ENCODE results near the gene SLC8A1. TPM values are rescaled to one million over a fixed set of nuclear protein-coding genes. Genes with fewer than 3 reads are reported as not detected.

The SLC8A1 gene
- total RNA-seq, 1 experiment from 2014 or later = 1.7 TPM

GRCh38 chr2:40248294-40248693 lies 203.6 kb downstream of the SLC8A1 start:
- DNase-seq = no peak
- TF ChIP-seq CTCF (conservative IDR thresholded peaks at IDR 0.05) = no peak

More at GRCh38 chr2:40248294-40248693, 203.6 kb downstream of the SLC8A1 start:
- no peak overlapping the region for H3K4ac ChIP-seq (ENCODE audit: low read depth, low read length)
- H3K4me3 Mint-ChIP-seq = no peak overlapping the region
- no peak overlapping the region for H3K27ac ChIP-seq (ENCODE audit: insufficient read length, low read depth, low read length)
- no peak overlapping the region for H4K8ac ChIP-seq (replicated peaks; ENCODE audit: insufficient read length, low read depth, low read length)
- no peak overlapping the region for H2BK5ac ChIP-seq (ENCODE audit: insufficient read length, low read length)
- H4K5ac ChIP-seq (ENCODE audit: insufficient read length, low read depth, low read length) = no peak overlapping the region
- H3K36me3 Mint-ChIP-seq (ENCODE audit: insufficient read depth in 1 of 3, low read depth in 3 of 3) = no peaks in the 10 kb centered on the region
- no peak overlapping the region; a peak in 1 of 7 replicates for H3K27ac Mint-ChIP-seq
- no peaks in the 10 kb centered on the region for H3K23me2 ChIP-seq (ENCODE audit: insufficient read length, low read depth, low read length, poor library complexity, severe bottlenecking)
- H4K91ac ChIP-seq (ENCODE audit: insufficient read length, low read depth, low read length) = no peak overlapping the region
- no peaks in the 10 kb centered on the region for H3K9me3 ChIP-seq (ENCODE audit: control insufficient read depth, low read depth, low read length)
- no peaks in the 10 kb centered on the region for H3K79me2 ChIP-seq (ENCODE audit: insufficient read depth, low read length)
- H3K4me2 ChIP-seq (ENCODE audit: insufficient read depth, insufficient read length, low read length) = no peak overlapping the region
- H3K14ac ChIP-seq (ENCODE audit: insufficient read depth, low read length) = no peak overlapping the region
- H3K56ac ChIP-seq (ENCODE audit: insufficient read length, low read depth, low read length) = no peak overlapping the region
- no peak overlapping the region for H3K18ac ChIP-seq (ENCODE audit: insufficient read length, low read depth, low read length)
- H2BK120ac ChIP-seq (ENCODE audit: low read depth, low read length, poor library complexity, severe bottlenecking) = no peak overlapping the region
- H2AFZ ChIP-seq (ENCODE audit: low read length) = no peak overlapping the region
- no peak overlapping the region for H3T11ph ChIP-seq (ENCODE audit: low read length)
- H3K23ac ChIP-seq (ENCODE audit: insufficient read length, low read depth, low read length) = no peak overlapping the region
- peaks cover 10% of the 10 kb centered on the region for H3K4me1 ChIP-seq (ENCODE audit: insufficient read depth, low read length)
- no peak overlapping the region for H3K9ac ChIP-seq (ENCODE audit: extremely low read depth, insufficient read length, low read length)
- H2BK12ac ChIP-seq (ENCODE audit: insufficient read length, low read depth, low read length) = no peak overlapping the region
- no peaks in the 10 kb centered on the region for H3K9me3 Mint-ChIP-seq
- no CpG with 5 or more reads among the region's 1 CpG for WGBS (ENCODE audit: extremely low coverage, insufficient read length, low lambda C conversion rate)
- peaks cover 23 to 24% of the 10 kb centered on the region in 2 experiments for H3K4me1 Mint-ChIP-seq
- no peak overlapping the region for H2AK5ac ChIP-seq (ENCODE audit: insufficient read length, low read length)
- no peak overlapping the region for H2BK15ac ChIP-seq (ENCODE audit: low read depth, low read length)
- H2BK20ac ChIP-seq (ENCODE audit: low read depth, low read length, poor library complexity, severe bottlenecking) = no peak overlapping the region
- H3K79me1 ChIP-seq (ENCODE audit: insufficient read depth, low read depth, low read length, poor library complexity, severe bottlenecking) = no peaks in the 10 kb centered on the region
- no peaks in the 10 kb centered on the region for H4K20me1 ChIP-seq (ENCODE audit: control insufficient read depth, insufficient read depth, insufficient read length)
- H3K27me3 ChIP-seq (ENCODE audit: insufficient read depth, low read length) = no peaks in the 10 kb centered on the region
- H3K27me3 Mint-ChIP-seq (ENCODE audit: low read depth) = no peaks in the 10 kb centered on the region

Data from H9 (cell line).